Measurements from ENCODE around the gene ITPR1. TPM values are rescaled to one million over a fixed set of nuclear protein-coding genes. Genes with fewer than 3 reads are reported as not detected.

ITPR1 gene
- total RNA-seq, 4 donors from 2014 or later = 12.1 to 68.7 (median 25.6) TPM

- Histone ChIP-seq H3K27me3 (no peaks in the 10 kb centered on the region), H3K4me1 (peaks cover 0 to 17% (median 3%) of the 10 kb centered on the region in 3 donors), H3K36me3 (peaks cover 0 to 33% (median 0%) of the 10 kb centered on the region in 3 donors), H3K4me3 (no peak overlapping the region), H3K9me3 (no peaks in the 10 kb centered on the region), H3K27ac (no peak overlapping the region)
- DNase-seq = no peak
- WGBS, 2 donors = 84 to 91% methylated on average over 15 of the region's 16 CpGs
- TF ChIP-seq POLR2A (IDR thresholded peaks at IDR 0.05) = no peak
- no peak for TF ChIP-seq CTCF (IDR thresholded peaks at IDR 0.05)
- intact Hi-C loops (cut with DNase I) = loop anchor here (10.0 kb wide), 1 partner anchor 345 kb away; no protein-coding TSS in a partner anchor
These were observed 217.0 kb downstream of the ITPR1 start for GRCh38 chr3:4710191-4710590.

DNA sequence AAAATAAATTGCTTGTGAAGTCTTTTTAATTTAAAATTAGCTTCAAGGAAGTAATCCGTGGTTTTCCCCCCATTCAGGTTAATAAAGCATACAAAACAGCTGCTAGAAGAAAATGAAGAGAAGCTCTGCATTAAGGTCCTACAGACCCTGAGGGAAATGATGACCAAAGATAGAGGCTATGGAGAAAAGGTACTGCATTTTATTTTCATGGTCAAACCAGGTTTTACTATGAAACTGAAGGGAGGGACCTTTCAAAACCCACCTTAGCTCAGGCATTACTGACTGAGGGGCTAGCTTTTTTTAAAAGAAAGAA lies 218.5 kb downstream of the ITPR1 start:
- DNase-seq = no peak
- Histone ChIP-seq H3K27me3 (no peaks in the 10 kb centered on the region), H3K9me3 (no peaks in the 10 kb centered on the region), H3K4me3 (no peak overlapping the region), H3K27ac (peak overlapping the region; percentile 39 to 78 (median 70)), H3K36me3 (peaks cover 0 to 24% (median 0%) of the 10 kb centered on the region in 3 donors), H3K4me1 (peaks cover 0 to 17% (median 3%) of the 10 kb centered on the region in 3 donors)
- 0 to 25% methylated on average over 1 of the region's 1 CpG for WGBS, 2 donors
- intact Hi-C loops (cut with DNase I) = loop anchor here (10.0 kb wide), 1 partner anchor 343 kb away; no protein-coding TSS in a partner anchor
- TF ChIP-seq CTCF (IDR thresholded peaks at IDR 0.05) = no peak
- no peak for TF ChIP-seq POLR2A (IDR thresholded peaks at IDR 0.05)

DNA sequence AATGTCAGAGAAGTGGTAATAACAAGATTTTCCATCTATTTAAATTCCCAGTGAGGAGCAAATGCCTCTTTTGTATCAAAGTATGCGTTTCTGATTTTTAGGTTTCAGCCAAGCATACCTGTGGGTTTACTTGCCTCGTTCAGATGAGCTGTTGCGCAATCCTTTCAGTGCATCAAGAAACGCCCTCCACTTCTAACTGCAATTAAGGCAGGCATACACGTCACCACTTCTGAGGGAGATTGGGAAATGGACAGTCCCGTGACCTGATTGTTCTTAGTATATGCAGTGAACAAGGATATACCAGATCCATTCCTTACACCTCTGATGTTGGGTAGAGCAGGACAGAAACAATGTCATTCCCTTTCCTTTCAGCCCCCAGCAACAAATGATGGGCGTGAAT lies 219.0 kb downstream of the ITPR1 start:
- Histone ChIP-seq H3K36me3 (peaks cover 0 to 20% (median 0%) of the 10 kb centered on the region in 3 donors), H3K9me3 (no peaks in the 10 kb centered on the region), H3K27me3 (no peaks in the 10 kb centered on the region), H3K27ac (peak overlapping the region; percentile 39 to 78 (median 70)), H3K4me3 (no peak overlapping the region), H3K4me1 (peaks cover 0 to 17% (median 3%) of the 10 kb centered on the region in 3 donors)
- WGBS, 2 donors = 44 to 46% methylated on average over 7 of the region's 7 CpGs
- no peak for DNase-seq
- TF ChIP-seq CTCF (IDR thresholded peaks at IDR 0.05) = no peak
- no peak for TF ChIP-seq POLR2A (IDR thresholded peaks at IDR 0.05)
- intact Hi-C loops (cut with DNase I) = loop anchor here (10.0 kb wide), 1 partner anchor 343 kb away; no protein-coding TSS in a partner anchor

DNA sequence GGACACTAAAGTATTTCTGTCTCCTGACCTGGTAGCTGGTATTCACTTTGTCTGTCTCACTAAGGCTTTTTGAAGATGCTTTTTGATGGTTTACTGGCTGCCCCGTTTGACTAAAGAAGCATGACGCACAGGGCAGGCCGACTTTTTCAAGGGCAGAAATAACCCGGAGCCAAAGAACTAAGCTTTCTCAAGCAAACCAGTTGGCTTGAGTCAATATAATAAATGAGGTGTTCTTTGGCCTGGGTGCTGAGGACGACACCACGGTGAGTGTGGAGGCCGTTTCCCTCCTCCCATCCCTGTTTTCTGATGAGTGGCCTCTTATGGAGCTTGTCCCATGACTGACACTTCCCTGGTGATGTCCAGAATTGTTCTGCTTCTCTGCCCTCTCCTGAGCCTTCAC lies 220.9 kb downstream of the ITPR1 start:
- H3K27me3 ChIP-seq = no peaks in the 10 kb centered on the region
- no peaks in the 10 kb centered on the region for H3K9me3 ChIP-seq
- peaks cover 0 to 23% (median 5%) of the 10 kb centered on the region in 3 donors for H3K4me1 ChIP-seq
- peaks cover 0 to 14% (median 0%) of the 10 kb centered on the region in 3 donors for H3K36me3 ChIP-seq
- H3K27ac ChIP-seq = no peak overlapping the region
- 67 to 89% methylated on average over 7 of the region's 7 CpGs for WGBS, 2 donors
- H3K4me3 ChIP-seq = no peak overlapping the region
- intact Hi-C loops (cut with DNase I) = loop anchor here (10.0 kb wide), 1 partner anchor 341 kb away; no protein-coding TSS in a partner anchor
- no peak for DNase-seq
- TF ChIP-seq POLR2A (IDR thresholded peaks at IDR 0.05) (no peak), CTCF (IDR thresholded peaks at IDR 0.05) (no peak)

DNA sequence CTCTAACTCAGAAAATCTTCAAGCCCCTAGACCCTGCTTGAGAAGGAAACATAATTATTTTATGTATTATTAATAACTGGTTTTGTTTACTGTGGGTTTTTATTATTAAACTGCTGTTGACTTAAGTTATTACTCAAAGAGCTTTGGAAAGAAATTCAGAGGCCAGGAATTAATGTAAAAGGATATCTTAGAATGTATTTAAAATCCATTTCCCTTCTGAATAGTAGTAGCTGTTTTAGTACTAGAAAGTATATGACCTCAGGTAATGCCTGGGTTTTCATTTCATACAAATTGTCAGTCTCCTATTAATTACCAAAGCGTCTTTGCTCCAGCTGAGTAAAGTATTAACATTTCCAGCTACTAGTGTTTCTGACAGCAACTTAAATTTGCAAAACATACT lies 223.1 kb downstream of the ITPR1 start:
- Histone ChIP-seq H3K9me3 (no peaks in the 10 kb centered on the region), H3K27me3 (no peaks in the 10 kb centered on the region), H3K4me1 (peaks cover 0 to 42% (median 19%) of the 10 kb centered on the region in 3 donors), H3K27ac (no peak overlapping the region), H3K4me3 (no peak overlapping the region), H3K36me3 (peaks cover 0 to 7% (median 0%) of the 10 kb centered on the region in 3 donors)
- TF ChIP-seq POLR2A (IDR thresholded peaks at IDR 0.05) (no peak), CTCF (IDR thresholded peaks at IDR 0.05) (no peak)
- no peak for DNase-seq
- WGBS, 2 donors = 68 to 86% methylated on average over 1 of the region's 1 CpG
- intact Hi-C loops (cut with DNase I) = loop anchor here (5.0 to 10.0 kb wide), 2 partner anchors 306 to 339 kb away; no protein-coding TSS in a partner anchor

Data from esophagus squamous epithelium (tissue), 5 donors.